Stromal cell of bone marrow (primary cell): ENCODE data around the gene RNF111.

Experiments
- DNase-seq: peaks from one replicate; pipeline ENCODE4 v3.0.0-alpha.2; 2012; ENCODE audit warnings: low read depth

The RNF111 gene

DNA sequence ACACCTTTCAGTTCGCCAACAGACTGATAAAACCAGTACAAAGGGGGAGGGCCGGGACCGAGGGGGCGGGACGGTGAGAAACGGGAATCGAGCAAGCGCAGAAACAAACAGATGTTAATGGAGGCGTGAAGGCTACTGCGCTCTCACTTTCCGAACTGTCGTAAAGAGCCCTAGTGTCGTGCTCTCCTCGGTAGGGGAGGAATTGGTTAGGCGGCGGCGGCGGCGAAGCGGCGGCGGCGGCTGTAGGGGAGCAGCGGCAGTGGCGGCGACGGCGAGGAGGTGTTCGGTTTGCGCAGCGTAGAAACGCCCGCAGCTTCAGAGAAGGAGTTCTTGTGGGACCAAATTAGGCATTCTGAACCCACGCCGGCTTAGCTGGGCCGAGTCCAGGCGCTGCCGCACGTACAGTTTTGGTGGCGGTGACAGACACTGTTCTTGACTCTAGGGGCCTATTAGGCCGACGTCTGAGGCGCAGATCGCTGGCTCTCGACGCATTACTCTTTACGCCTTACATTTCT lies at the start of gene RNF111:
TSS of gene RNF111 (plus strand) at position 173 of the 515 bp plus-strand sequence. CDS start 43,160 bp downstream, outside the sequence.
- DNase-seq = peak; percentile 96

DNA sequence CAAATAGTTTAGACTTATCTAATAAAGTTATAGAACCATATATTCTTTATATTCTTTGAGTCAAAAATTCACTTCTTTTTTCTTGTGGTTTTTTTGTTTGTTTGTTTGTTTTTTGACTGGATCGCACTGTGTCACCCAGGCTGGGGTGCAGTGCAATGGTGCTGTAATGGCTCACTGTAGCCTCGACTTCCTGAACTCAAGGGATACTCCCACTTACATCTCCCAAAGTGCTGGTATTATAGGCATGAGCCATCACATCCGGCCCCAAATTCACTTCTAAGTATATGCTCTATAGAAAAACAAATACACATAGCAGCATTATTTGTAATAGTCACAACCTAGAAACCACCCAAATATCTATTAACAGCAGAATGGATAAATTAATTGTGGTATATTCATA lies 40.3 kb upstream of the RNF111 start:
- no peak for DNase-seq

DNA sequence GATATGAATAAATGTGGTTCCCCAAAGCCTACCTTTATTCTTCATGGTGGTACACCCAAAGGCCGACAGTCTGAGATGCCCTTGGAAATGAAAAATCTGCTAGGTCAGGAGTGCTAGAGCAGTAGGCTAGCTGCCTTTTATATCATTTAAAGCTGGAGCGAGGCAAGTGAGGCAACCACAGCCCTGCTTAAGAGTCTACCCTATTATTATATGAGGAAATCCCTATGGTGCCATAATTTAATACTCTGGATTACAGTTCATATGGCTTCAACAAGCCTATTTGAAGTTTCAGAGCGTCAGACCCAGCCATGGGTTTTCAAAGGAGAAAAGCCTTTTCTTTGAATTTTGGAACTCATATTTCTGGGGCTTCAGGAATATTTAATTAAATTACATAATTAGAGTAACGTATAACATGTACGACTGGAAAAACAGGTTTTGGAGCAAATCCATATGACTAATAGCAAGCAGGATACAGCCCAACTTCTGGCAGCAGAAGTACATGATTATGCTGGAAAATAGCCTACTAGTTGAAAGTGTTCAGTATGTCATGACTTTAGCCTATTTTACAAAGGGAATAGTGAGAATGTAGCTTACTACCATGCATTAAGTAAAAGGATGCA lies 36.0 kb upstream of the RNF111 start:
- peak; percentile 84 for DNase-seq

DNA sequence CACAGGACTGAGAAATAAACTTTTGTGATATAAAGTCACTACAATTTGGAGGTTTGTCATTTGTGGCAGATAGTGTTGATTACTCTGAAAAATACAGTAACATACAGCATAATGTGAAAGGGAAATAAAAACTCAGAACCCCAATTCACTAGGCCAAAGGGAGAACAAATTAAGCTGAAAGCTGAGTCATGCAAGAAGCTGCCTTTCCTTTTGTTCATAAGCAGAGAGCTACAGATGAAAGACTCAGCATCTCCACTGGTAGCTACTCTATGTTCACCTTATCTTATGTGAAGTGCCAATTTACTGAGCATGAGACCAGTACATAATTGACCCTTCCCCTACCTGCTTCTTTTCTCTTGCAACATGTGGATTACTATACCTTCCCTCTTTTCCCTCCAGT lies 34.7 kb upstream of the RNF111 start:
- no peak for DNase-seq

DNA sequence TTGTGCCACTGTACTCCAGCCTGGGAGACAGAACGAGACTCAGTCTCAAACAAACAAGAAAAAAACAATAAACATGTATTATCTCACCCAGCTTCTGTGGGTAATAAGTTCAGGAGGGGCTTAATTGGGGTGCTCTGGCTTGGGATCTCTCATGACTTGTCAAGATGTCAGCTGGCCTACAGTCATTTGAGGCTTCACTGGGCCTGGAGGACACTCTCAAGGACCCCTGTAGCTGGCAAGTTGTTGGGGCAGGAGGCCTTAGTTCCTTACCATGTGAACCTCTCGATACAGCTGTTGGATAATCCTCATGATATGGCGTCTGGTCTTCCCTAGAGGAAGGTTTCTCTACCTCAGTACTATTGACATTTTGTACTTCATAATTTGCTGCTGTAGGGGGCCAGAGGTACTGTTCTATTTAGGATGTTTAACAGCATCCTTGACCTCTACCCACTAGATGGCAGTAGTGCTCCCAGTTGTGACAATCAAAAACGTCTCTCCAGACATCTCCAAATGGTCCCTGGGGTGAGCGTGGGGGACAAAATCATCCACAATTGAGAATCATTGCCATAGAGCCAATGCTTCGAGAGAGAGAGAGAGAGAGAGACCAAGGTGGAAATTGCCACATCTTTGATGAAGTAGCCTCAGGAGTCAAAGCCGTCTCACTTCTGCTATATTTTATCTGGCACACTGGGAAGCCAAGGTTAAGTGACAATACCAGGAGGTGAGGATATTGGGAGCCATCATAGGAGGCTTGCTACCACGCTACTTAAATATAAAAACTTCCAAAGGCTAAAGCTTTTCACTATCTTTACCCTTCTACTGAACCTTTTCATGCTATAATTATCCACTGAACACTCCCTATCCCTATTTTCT lies 30.1 kb upstream of the RNF111 start:
- no peak for DNase-seq

DNA sequence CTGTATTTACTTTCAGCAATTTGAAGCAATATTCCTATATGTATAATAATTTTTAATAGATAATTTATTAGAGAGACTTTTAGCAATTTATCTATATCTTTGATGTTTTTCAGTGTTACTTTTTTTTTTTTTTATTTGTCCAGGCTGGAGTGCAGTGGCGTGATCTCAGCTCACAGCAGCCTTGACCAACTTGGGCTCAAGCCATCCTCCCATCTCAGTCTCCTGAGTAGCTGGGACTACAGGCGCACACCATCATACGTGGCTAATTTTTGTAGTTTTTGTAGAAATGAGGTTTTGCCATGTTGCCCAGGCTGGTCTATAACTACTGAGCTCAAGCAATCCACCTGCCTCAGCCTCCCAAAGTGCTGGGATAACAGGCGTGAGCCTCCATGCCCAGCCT lies 28.7 kb upstream of the RNF111 start:
- DNase-seq = no peak

DNA sequence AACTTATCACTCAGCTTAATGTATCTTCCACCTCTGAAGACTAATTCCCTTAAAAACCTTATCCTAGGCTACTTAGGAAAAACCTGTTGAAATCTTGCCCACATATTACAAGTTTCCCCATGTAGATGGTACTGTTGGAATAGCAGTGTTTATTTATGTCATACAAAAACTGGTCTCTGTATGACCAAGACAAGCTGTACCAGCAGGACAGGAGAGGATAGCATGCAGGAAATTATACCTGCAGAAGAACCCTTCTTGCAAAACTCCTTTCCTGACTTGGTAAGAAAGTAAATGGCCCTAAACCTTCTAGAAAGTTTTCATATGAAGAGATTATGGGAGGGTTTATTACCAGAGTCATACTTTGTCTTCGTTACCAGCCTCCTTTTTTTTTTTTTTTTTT lies 25.3 kb upstream of the RNF111 start:
- DNase-seq = no peak

DNA sequence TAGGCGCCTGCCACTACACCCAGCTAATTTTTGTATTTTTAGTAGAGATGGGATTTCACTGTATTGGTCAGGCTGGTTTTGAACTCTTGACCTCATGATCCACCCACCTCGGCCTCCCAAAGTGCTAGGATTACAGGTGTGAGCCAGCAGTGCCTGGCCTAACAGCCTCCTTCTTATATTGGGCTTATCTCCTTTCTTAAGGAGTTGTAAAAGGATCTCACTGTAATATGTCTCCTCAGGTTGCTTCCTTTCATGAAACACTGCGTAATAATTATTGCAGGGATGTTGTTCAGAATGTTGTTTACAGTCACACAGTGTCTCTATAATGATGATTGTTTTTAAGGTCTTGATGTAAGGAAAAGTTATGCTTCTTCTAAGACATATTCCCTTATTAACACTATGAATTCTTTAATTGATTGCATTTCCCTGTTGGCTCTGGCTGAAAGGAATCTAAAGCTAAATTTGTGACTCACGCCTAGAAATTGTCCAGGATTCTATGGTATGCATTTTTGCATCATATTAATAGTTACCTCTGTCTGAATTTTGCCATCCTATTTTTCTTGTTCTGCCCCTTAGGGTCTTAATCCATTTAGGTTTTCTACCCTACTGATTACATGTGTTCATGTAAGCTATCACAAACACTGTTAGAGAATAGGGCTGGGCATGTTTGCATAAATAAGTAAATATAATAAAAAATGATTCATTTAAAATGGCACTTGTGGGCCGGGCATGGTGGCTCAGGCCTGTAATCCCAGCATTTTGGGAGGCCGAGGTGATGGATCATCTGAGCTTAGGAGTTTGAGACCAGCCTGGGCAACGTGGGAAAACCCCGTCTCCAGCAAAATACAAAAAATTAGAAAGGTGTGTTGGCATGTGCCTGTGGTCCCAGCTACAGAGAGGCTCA lies 24.5 kb upstream of the RNF111 start:
- DNase-seq = no peak

DNA sequence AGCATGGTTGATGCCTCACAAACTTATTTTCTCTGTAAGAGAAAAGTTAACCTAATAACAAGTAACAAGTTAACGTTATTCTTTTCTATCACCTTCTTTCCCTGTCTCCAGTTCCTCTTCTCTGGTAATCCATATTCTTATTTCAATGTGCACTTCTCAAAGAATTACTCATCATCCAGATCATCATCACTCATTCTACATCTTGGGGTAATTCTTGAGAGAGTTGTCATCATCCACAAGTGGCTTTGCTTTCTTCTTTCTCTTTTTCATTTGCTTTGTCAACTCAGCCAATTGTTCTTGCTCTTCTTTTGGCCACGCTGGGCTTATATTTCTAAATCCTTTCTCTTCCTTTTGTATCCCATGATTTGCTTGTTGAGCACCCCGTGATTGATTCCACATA lies 20.8 kb upstream of the RNF111 start:
- peak; percentile 25 for DNase-seq

DNA sequence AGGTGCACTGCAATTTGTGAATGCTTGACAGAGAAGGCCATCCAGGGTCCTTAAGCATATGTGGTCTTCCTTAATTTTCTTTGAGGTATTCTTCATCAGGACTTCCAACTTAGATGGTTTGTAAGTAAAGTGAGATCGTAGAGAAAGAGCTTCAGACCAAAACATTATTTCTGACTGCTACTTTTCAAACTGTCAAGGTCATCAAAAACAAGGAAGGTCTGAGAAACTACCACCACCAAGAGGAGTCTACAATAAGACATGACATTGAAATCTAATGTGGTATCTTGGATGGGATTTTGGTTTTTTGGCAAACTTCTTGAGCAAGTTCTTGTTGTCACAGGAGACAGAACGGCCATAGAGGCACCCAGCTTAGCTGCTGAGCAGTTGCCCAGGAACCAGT lies 20.0 kb upstream of the RNF111 start:
- no peak for DNase-seq

DNA sequence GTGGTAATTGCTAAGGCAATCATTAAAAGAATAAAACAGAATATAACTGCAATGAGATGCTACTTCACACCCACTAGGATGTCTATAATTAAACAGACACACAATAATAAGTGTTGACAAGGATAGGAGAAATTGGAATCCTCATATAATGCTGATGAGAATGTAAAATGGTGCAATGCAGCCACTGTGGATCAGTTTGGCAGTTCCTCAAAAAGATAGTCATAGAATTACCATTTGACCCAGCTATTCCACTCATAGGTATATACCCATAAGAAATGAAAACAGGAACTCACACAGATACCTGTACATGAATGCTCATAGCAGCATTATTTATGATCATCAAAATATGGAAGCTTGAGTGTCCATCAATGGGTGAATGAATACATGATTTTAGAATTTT lies 9.6 kb upstream of the RNF111 start:
- DNase-seq = no peak

DNA sequence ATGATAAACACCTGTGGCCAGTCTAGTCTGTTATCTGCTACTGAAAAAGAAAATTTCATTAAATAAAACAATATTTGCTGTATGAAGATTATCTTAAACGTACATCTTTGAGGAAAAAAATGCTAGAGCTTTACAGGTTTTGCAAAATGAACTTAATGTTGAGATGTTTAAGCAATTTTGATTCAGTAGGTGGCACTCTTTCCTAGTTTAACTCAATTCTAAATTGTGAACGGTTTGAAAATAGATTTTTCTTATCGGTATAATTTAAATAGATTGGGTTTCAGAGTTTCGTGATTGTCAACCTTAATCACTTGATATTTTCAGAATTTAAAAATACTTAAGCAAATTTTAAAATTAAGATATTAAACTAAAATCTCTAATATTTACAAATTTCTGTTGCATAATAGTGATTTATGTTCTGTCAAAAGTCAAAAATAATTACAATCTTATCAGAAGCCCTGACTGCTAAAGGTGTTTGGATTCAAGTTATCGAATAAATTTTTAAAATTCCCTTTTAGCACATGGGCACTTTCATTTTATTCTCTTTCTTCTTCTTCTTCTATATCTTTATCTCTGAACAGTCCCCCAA lies 7.0 kb upstream of the RNF111 start:
- DNase-seq = peak; percentile 26

DNA sequence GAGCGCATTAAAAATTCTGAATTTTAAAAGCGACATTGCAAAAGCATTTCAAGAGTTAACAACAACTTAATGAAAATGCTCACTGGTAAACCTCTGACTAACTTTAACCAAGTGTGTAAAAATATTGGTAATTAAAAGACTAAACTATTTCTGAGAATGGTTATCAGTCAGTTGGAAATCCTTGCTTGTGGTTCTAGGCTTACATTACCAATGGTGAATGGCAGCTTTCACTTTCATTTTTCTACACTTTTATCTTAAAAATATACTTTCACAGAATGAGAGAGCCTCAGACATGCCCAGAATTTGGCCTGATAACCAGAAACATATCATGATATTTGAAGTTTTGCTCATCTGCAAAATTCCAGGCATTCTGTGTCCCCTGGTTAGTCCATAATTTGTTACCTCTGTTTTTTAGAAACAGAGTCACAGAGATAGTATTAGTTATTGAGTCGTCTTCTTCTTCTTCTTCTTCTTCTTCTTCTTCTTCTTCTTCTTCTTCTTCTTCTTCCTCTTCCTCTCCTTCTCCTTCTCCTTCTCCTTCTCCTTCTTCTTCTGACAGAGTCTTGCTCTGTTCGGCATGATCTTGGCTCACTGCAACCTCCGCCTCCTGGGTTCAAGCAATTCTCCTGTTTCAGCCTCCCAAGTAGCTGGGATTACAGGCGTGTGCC lies 5.5 kb upstream of the RNF111 start:
- DNase-seq = no peak

DNA sequence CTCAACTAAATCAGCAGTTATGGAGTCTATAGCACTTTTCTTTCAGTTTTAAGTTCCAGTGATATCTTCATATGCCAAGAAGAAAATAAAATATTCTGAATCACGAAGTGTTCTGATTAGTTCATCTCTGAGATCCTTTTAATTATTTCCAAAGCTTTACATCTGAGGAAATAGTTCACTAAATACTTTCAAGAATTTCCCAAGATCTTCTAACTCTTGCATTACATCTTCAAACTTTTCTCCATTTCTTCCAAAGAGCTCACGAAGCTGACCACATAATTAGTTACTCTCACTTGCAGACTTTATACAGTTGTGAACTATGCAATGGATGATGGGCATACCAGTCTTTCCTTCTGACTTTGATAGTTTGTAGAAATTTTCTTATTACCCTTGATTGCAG lies 4.2 kb upstream of the RNF111 start:
- no peak for DNase-seq

DNA sequence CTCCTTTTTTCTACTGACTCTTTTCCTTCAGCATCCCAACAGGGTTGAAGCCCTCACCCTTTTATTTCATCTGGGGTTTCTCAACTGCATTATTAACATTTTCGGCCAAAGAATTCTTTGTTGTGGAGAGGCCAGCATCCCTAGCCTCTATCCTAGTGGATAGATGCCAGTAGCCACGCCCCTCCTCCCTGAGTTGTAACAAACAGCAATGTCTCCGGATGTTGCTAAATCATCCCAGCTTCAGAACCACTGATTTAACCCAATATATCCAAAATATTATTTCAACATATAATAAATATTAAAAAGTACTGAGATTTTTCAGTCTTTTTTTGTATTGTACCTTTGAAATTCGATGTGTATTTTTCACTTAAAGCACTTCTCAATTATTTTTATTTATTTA lies 2.0 kb upstream of the RNF111 start:
- no peak for DNase-seq

DNA sequence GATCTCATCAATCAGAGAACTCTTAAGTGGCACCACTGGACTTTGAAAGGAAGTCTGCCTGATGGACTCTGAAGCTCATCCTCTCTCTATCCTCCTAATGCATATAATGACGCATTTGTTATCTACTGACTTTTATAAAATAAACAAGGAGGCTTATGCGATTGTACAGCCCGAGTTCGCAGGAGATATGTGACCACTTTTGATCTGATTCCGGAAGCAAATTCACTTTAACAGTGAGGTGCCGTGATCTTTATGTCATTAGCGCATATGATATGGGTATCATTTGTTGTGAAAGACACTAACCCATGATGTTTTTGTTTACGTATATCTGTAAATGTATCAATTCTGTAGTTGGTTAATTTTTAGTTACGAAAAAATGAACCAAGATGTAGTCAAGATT lies 427 bp upstream of the RNF111 start:
- no peak for DNase-seq

DNA sequence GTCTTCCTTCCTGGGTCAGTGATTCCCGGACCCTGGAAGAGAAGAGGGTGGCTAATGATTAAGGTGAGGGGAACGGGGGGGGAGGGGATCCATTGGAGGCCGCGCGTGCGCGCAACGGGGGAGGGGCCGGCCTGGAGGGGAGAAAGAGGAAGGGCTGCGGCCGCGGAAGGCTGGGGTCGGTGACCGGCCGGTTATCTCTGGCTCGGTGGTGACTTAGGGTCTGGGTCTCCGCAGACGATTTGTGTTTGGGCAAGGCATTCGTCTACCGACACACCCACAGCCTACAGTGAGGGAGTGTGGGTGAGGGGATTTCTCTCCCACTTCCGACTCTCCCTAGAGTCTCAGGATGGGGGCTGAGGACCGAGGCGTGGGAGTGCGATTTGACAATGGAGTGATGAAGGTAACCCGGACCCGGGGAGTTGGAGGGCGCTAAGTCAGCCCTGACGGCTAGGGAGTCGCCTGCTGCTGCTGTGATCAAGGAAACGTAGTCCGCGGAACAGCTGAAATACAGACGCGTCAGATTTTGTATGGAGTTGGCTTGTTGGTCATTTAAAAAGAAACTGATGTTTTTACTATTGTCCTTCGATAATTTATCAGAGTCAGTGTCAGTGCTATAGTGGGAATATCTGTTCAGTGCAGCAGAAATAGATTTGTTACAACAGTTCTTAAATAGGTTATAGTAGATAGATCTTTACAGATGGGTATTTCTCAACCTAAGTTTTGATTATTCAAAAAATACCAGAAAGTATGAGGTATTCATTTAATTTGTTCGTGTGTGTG lies 733 bp downstream of the RNF111 start:
- DNase-seq = no peak

DNA sequence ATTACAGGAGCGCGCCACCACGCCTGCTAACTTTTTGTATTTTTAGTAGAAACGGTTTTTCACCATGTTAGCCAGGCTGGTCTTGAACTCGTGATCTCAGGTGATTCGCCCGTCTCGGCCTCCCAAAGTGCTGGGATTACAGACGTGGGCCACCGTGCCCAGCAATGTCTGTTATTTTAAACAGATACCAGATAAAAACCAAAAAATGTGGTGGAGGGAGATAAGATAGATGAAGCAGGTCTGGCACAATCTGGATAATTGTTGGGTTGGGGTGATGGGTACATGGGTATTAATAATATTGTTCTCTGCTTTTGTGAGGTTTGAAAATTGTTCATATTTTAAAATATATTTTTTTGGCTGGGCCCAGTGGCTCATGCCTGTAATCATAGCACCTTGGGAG lies 4.7 kb downstream of the RNF111 start:
- DNase-seq = no peak

DNA sequence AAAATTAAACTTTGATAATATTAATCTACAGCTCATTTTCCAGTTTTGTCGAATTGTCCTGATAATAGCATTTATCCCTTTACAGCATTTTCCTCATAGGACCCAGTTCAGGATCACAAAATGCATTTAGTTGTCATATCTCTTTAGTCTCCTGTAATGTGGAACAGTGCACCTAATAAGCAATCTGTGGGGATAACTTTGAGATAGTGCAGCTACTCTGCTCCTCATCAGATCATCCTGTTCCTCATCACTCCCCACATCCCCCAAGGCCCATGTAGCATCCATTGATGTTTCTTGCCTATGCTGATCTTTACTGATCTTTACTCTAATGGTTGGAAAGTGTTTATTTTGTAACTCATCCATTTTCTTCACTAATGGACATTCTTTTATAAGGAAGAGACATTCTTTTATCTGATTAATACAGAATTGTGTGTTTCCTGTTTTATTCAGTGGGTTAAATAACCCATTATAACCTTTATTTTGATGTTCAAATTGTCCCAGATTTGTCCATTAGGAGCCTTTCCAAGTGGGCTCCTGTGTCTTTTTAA lies 7.5 kb downstream of the RNF111 start:
- no peak for DNase-seq

DNA sequence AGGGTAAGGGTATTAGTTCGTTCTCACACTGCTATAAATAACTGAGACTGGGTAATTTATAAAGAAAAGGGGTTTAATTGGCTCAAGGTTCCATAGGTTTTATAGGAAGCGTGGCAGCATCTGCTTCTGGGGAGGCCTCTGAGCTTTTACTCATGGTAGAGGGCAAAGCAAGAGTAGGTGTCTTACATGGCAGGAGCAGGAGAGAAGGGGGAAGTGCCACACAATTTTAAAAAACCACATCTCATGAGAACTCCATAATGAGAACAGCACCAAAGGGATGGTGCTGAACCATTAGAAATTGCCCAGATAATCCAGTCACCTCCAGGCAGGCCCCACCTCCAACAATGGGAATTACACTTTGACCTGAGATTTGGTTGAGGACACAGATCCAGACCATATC lies 12.2 kb downstream of the RNF111 start:
- DNase-seq = no peak
